HG03175 (cell line): ENCODE data around the gene RET.

ENCODE experiments used
- ATAC-seq: cut with Tn5 transposase; IDR thresholded peaks from one replicate; pipeline ENCODE4 v1.9.1; 2021; ENCODE audit warnings: mild to moderate bottlenecking, moderate library complexity; ENCODE audit not compliant: unreplicated experiment

Gene RET

GRCh38 chr10:43076876-43077420 is at the start of gene RET:
TSS of gene RET (plus strand) at chr10:43077069. CDS start at chr10:43077259, 190 bp downstream.
- no peak for ATAC-seq

DNA sequence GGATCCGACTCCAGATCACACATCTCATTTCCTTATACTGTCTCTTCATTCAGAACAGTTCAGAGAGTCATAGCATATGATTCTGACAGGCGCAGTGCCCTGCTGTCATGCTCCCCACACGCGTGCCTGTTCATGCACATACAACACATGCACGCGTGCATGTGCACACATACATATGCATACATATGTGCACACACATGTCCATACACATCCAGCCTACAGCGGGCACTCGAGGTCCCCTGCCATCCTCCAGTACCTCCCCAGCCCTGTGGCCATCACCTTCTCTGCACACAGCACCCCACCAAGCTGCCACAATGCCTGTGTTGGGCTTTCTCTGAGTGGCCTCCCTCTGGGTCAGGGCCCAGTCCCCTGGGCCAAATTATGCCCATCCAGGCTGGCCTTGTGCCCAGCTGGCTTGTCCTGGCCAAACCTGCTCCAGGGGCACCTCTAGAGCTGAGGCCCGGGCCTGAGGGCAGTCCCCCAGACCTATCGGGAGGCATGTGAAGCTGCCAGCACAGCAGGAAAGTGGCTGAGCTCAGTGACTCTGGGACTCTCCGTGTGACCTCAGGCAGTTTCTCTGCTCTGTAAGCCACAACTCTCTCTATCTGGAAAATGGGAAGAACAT is 49.4 kb upstream of the RET start:
- no peak for ATAC-seq

- ATAC-seq = no peak
Observed at GRCh38 chr10:43028143-43028542, 48.7 kb upstream of the RET start.

DNA sequence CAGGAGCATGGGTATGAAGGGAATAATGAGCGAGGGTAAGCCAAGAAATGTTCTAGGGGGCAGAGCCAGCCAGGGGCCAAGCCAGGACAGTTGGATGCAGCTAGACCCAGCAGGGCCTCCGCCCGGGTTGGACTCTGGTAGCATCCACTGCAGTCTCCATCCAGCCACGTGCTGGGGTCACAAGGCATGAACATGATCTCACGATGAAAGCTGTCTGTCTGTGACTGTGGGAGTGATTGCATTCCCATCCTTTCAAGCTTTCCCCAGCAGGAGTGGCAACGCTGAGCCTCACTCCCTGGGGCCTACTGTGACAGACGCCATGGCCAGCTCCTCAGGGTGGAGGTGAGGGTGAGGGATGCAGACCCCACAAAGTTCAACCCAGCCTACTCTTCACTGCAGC is 47.8 kb upstream of the RET start:
- no peak for ATAC-seq

- no peak for ATAC-seq
Observed at GRCh38 chr10:43032613-43033012, 44.3 kb upstream of the RET start.

DNA sequence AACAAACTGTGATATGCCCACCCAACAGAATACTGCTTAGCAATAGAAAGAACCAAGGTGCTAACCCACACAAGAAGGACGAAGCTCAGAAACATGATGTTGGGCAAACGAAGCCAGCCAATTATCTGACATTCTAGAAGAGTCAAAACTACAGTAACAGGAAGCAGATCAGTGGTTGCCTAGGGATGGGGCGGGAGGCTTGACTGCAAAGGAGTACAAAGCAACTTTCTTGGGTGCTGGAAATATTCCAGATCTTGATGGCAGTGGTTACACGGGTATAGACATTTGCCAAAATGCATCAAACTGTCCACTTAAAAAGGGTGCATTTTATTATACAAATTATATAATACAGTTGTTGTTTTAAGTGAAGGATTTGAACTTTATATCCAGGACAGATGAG is 41.1 kb upstream of the RET start:
- no peak for ATAC-seq

- ATAC-seq = no peak
Observed at GRCh38 chr10:43036481-43037428, 40.1 kb upstream of the RET start.

DNA sequence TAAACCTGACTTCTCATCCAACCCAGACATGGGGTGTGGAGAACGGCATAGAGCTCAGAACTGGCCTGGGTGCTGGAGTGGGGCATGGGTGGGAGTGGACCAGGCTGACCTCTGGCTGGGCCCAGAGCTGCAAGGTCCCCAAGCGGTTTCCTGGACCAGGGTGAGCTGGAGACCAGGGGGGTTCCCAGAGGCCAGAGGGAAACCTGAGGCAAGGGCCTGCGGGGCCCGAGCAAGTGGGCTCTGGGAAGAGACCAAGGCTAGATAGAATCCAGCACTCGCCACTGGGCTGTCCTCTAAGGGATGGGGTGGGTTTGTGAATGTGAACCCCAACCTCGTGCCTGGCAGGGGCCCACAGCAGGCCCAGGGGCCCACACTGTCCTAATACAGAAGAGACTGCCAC is 39.4 kb upstream of the RET start:
- ATAC-seq = no peak

DNA sequence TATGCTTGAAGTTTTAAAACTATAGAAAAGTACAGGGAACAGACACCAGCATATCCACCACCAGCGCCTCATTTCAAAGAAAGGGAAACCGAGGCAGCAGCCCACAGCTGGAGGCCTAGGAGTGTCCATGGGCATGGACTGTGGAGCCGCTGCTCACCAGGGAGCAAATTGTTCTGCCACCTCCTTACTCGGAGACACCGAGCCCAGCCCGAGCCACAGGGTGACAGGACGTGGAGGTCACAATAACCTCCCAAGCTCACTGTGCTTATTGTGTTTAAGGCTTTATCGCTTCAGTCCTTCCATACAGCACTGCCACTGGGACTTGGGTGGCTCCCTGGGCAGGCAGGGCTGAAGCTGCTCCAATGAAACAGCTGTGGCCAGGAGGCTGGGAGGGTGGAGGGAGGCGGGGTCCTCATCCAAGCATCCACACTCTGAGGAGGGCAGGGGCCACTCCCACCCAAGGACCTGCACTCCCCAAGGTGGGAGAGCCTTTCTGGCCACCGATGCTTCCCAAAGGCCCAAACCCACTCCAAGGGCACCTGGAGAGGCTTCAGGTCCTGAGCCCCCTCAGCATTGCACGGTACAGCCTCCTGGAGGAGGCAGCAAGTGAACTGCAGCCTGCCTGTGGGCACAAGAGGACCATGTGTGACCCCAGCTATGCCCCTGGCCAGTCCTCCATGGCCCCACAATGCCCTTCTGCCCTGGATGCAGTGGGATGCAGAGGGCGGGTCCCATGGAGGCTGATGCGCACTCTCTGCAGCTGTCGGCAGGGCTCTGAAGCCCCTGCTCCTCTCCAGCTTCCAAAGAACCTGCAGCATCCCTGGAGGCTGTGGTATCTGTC is 38.7 kb upstream of the RET start:
- ATAC-seq = no peak

- ATAC-seq = no peak
Observed at GRCh38 chr10:43038783-43039623, 37.9 kb upstream of the RET start.

DNA sequence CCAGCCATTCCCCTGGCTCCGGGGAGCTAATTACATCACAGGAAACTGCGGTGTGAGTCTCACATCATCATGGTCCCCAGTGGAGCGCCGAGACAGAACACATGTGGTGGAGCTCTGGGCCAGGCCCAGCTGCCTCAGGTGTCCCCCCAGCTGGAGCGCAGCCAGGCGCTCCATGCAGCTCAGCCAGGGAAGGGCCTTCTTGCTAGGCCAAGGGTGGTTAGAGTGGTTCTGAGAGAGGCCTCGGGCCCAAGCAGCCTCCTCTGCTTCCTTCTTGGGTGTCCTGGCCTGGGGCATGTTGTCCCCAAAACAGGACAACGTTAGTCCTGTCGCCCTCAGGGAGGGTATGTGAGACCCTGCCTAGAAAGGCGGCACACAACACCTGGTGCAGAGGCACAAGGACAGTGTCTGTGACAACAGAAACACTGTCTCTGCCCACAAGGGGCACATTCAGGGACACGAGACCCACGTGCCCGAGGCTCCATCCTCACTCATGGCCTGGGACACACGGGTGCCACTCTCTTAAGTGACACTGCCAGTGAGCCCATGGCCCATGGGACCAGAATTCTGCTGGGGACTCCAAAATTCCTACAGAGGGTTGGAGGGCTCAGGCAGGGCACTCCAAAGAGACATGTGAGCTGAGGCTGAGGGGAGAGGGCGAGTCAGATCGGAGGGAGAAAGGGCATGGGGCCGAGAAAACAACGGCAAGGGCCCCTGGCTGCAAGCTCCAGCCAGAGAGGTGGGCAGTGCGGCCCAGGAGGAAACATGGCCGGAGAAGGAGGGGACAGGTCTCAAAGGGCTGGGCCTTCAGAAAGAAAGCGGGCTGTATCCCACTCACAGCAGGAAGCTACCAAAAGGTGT is 37.0 kb upstream of the RET start:
- ATAC-seq = no peak

DNA sequence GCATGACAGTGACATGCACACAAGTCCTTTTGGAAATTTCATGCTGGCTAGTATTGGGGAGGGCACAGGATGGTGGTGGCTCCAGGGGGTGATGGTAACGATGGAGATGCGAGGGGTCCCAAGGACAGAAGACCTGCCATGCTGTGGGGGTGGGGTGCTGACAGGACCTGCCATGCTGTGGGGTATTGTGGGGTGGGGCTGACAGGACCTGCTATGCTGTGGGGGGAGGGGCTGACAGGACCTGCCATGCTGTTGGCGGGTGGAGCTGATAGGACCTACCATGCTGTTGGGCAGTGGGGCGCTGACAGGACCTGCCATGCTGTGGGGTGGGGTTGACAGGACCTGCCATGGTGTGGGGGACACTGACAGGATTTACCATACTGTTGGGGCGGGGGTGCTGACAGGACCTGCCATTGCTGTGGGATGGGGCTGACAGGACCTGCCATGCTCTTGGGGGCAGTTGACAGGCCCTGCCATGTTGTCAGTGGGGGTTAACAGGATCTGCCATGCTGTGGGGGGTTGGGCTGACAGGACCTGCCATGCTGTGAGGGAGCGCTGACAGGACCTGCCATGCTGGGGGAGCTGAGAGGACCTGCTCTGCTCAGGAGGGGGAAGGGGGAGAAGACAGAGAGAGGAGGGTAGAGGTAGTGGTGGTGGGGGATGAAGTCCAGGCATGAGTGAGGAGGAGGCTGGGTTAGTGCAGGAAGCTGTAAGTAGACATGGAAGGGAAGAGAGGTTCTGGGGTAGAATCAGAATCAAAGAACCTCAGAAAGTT is 36.2 kb upstream of the RET start:
- ATAC-seq = no peak

DNA sequence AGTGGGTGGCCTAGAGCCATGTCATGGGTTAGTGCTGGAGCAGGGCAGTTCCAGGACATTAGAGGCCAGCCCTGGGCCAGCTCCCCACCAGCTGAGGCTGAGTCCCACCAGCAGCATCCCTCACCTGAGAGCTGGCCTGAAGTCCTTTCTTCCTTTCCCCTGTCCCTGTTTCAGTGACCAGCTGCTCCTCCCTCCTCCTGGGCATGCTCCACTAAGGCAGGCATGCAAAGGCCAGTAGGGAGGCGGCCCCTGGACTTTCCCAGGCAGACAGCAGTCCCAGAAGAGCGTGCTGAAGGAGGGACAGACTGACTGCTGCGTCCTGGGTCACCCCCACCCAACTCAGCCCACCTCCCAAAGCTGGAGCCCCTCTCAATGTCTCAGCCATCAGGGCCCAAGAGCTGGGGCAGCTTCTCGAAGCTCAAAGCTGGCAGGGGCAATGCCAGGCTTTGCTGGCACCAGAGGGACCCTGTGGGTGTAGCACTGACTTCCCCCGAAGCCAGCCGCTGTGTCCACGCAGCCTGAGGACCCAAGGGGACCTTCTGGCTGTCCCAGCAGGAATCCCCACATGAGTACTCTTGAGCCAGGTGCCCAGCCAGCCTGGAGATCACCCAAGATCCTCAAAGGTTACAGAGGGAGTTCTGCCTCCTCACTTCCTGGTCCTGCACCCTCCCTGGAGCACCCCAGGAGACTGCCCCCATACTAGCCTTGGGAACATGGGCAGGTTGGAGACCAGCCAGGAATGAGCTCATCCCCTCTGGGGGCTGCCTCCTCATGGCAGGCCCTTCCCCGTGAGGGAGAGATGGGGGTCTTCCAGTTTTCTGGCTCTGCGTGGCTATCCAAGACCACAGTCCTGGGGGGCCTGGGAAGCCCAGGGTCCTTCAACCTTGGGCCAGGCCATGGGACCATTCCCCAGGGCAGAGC is 35.2 kb upstream of the RET start:
- ATAC-seq = no peak

DNA sequence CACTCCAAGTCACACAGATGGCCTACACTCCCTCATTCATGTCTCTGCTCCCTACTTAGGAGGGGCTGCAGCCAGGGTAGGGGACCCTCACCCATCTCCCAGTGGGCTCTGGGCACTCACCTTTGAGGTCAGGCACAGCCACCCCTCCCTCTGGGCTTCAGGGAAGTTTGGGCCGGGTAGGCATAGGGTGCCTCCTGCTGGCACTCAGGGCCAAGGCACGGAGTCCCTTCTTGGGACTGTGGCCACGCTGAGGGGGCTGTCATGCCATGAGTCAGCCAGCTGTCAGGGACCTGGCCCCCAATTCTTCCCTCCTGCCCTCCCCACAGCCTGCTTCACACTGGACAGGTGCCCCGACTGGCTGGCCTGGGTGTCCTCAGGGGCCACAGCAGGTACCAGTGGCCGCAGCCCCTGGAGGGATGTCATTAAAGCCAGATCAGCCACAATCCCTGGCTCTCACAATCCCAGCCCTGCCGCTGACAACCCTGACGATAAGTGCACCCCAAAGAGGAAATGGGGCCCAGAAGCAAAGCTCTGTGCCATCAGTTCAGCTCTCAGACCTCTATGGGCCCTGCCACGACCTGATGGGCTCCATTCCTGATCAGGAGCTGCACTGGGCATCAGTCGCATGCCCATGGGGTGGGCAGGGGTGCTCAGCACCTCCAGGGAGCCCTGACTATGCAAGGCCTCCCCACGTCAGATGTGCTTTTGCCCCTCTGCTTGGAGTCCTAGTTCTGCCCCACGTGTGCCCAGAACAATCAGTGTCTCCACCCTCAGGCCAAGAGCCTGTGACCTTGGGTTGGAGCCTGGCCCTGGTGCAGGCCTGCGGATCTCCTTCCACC is 34.1 kb upstream of the RET start:
- no peak for ATAC-seq

DNA sequence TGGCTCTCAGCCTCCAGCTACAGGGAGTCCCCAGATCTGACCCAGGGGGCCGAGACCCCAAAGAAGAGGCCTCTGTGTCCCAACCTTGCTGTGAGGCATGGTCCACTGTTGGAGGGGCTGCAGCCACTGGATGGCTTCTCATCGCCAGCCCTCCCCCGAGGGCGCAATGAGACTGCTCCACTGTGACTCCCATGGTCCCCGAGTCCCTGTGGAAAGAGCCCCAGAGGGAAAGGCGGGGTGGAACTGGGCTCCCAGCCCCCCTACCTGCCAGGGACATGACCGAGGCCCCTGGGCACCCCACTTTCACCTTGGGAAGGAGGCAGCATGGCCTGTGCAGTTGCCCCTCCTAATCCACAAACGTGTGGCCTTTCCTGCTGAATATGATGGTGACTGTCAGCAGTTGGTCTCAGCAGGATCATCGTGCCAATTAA is 33.5 kb upstream of the RET start:
- no peak for ATAC-seq

DNA sequence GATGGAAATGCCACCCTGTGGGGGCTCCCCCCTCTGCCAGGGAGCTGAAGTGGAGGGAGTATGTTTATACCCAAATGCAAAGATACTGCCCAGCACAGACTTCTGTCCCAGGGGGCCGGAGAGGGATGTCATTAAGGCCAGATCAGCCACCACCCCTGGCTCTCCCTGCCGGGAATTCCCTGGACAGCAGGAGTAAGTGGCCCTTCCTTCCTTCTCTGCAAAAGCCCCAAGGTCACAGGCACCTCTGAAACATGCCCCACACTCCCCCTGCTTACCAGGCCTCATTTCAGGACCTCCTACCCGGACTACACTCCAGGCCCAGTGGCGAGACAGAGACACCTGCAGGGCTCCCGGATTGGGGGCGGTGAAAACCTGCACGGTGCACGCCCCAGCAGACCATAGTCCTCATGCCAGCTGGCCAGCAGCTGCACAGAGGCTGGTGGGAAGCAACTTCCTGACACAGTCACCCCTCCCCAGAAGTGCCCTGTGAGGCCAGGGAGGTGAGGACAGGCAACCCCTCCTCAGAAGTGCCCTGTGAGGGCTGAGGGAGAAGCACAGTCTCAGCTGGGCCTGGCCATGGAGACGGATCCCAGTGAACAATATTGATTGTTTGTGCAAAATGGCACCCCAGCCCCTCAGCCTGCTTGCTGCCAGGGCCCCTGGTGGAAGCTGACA is 33.0 kb upstream of the RET start:
- no peak for ATAC-seq
